Uterus (tissue), 4 donors: Measurements from ENCODE around the gene STIM2. TPM values are rescaled to one million over a fixed set of nuclear protein-coding genes. Genes with fewer than 3 reads are reported as not detected.

Source experiments
- DNase-seq, 2 donors: peaks; one replicate each; pipeline ENCODE4 v3.0.0-alpha.2; 2019 to 2020
- H3K27ac ChIP-seq, 2 donors: fragments of 200-600 bp; sonication (generic); 1 replicate in 1 of 2; 2 replicates in 1 of 2; pipeline ENCODE4 v1.5.1; 2016 to 2018
- H3K27me3 ChIP-seq, 2 donors: fragments of 200-600 bp; sonication (generic); one replicate each; pipeline ENCODE4 v1.5.1; 2018 to 2019; ENCODE audit warnings: control low read depth in 1 of 2
- H3K36me3 ChIP-seq, 2 donors: fragments of 200-600 bp; sonication (generic); one replicate each; pipeline ENCODE4 v1.5.1; 2019; ENCODE audit warnings: control low read depth in 1 of 2
- H3K4me1 ChIP-seq, 2 donors: fragments of 200-600 bp; sonication (generic); one replicate each; pipeline ENCODE4 v1.5.1; 2018 to 2019; ENCODE audit warnings: control low read depth in 1 of 2
- H3K4me3 ChIP-seq, 2 donors: fragments of 200-600 bp; sonication (generic); 1 replicate in 1 of 2; 2 replicates in 1 of 2; pipeline ENCODE4 v1.5.1; 2018 to 2019; ENCODE audit warnings: mild to moderate bottlenecking in 1 of 2
- H3K9me3 ChIP-seq, 2 donors: fragments of 200-600 bp; sonication (generic); one replicate each; pipeline ENCODE4 v1.5.1; 2019; ENCODE audit warnings: control low read depth in 1 of 2
- CTCF ChIP-seq, 4 experiments: fragments of 200-600 bp in 2 of 4; fragments of 450-650 bp in 2 of 4; sonication (generic) in 2 of 4; IDR thresholded peaks; one replicate each; pipeline ENCODE4 v1.5.1; 2016 to 2019; ENCODE audit warnings: antibody characterized with exemption in 4 of 4, mild to moderate bottlenecking in 2 of 4, moderate library complexity in 1 of 4
- POLR2A ChIP-seq, 2 donors: fragments of 450-650 bp; IDR thresholded peaks; one replicate each; pipeline ENCODE4 v1.6.1; 2016; ENCODE audit warnings: antibody characterized with exemption in 2 of 2, mild to moderate bottlenecking in 1 of 2, moderate library complexity in 1 of 2
- intact Hi-C: fragments of 100-400 bp; cut with DNase I; formaldehyde crosslinking; loops from one replicate; pipeline ENCODE4 v1.15.1; 2023; ENCODE audit warnings: low total_unique reads
- total RNA-seq, 4 donors: library from RNA; depleted of rRNA in 3 of 4; stranded (reverse); fragments of >200 nt in 3 of 4; gene quantifications; one replicate each; pipeline versions ENCODE4 v1.1.0 to v1.2.4, GENCODE V29; 2014 to 2023
- donor health status: DM: yes; HTN: yes; CAD: no.

STIM2 gene
- total RNA-seq, 4 donors from 2014 or later = 27.9 to 38.2 (median 29.4) TPM

- Histone ChIP-seq H3K4me3 (no peak overlapping the region), H3K27me3 (no peaks in the 10 kb centered on the region), H3K4me1 (no peaks in the 10 kb centered on the region), H3K36me3 (no peaks in the 10 kb centered on the region), H3K9me3 (no peaks in the 10 kb centered on the region), H3K27ac (no peak overlapping the region)
- TF ChIP-seq CTCF (IDR thresholded peaks at IDR 0.05) = no peak
- no peak for TF ChIP-seq POLR2A (IDR thresholded peaks at IDR 0.05)
- intact Hi-C loops = no loop called here
- DNase-seq = no peak
These were observed 197.0 kb downstream of the STIM2 start for GRCh38 chr4:27057662-27058061.

GRCh38 chr4:27058819-27059406, 198.3 kb downstream of the STIM2 start:
- Histone ChIP-seq H3K27me3 (no peaks in the 10 kb centered on the region), H3K36me3 (no peaks in the 10 kb centered on the region), H3K4me3 (no peak overlapping the region), H3K9me3 (no peaks in the 10 kb centered on the region), H3K27ac (no peak overlapping the region), H3K4me1 (no peaks in the 10 kb centered on the region)
- intact Hi-C loops = no loop called here
- TF ChIP-seq CTCF (IDR thresholded peaks at IDR 0.05) (no peak), POLR2A (IDR thresholded peaks at IDR 0.05) (no peak)
- no peak for DNase-seq

- no peaks in the 10 kb centered on the region for H3K27me3 ChIP-seq
- no peak overlapping the region for H3K4me3 ChIP-seq
- no peaks in the 10 kb centered on the region for H3K9me3 ChIP-seq
- TF ChIP-seq POLR2A (IDR thresholded peaks at IDR 0.05) (no peak), CTCF (IDR thresholded peaks at IDR 0.05) (no peak)
- no peak for DNase-seq
- H3K27ac ChIP-seq = no peak overlapping the region
- intact Hi-C loops = no loop called here
- no peaks in the 10 kb centered on the region for H3K4me1 ChIP-seq
- no peaks in the 10 kb centered on the region for H3K36me3 ChIP-seq
These were observed 198.8 kb downstream of the STIM2 start for GRCh38 chr4:27059446-27059845.

- Histone ChIP-seq H3K4me3 (no peak overlapping the region), H3K9me3 (no peaks in the 10 kb centered on the region), H3K36me3 (no peaks in the 10 kb centered on the region), H3K4me1 (no peaks in the 10 kb centered on the region), H3K27me3 (no peaks in the 10 kb centered on the region), H3K27ac (no peak overlapping the region)
- TF ChIP-seq CTCF (IDR thresholded peaks at IDR 0.05) (no peak), POLR2A (IDR thresholded peaks at IDR 0.05) (no peak)
- no peak for DNase-seq
- intact Hi-C loops = no loop called here
These were observed 201.6 kb downstream of the STIM2 start for GRCh38 chr4:27062256-27062655.

GRCh38 chr4:27066591-27066990, 205.9 kb downstream of the STIM2 start:
- intact Hi-C loops = no loop called here
- DNase-seq = no peak
- H3K9me3 ChIP-seq = no peaks in the 10 kb centered on the region
- H3K27ac ChIP-seq = no peak overlapping the region
- no peak overlapping the region for H3K4me3 ChIP-seq
- TF ChIP-seq CTCF (IDR thresholded peaks at IDR 0.05) = no peak
- TF ChIP-seq POLR2A (IDR thresholded peaks at IDR 0.05) = no peak
- H3K4me1 ChIP-seq = no peaks in the 10 kb centered on the region
- no peaks in the 10 kb centered on the region for H3K36me3 ChIP-seq
- H3K27me3 ChIP-seq = no peaks in the 10 kb centered on the region
